Measurements from ENCODE around the gene IGSF21. TPM values are rescaled to one million over a fixed set of nuclear protein-coding genes. Genes with fewer than 3 reads are reported as not detected.
A peak's percentile ranks its signal among the peaks of the same experiment; 100 is the strongest.

Gene IGSF21
- total and polyA plus RNA-seq, 2 of the 8 experiments (the other 6 are each of a cell fraction or from before 2014, with no cell fraction given): 22.5 to 28.5 TPM

DNA sequence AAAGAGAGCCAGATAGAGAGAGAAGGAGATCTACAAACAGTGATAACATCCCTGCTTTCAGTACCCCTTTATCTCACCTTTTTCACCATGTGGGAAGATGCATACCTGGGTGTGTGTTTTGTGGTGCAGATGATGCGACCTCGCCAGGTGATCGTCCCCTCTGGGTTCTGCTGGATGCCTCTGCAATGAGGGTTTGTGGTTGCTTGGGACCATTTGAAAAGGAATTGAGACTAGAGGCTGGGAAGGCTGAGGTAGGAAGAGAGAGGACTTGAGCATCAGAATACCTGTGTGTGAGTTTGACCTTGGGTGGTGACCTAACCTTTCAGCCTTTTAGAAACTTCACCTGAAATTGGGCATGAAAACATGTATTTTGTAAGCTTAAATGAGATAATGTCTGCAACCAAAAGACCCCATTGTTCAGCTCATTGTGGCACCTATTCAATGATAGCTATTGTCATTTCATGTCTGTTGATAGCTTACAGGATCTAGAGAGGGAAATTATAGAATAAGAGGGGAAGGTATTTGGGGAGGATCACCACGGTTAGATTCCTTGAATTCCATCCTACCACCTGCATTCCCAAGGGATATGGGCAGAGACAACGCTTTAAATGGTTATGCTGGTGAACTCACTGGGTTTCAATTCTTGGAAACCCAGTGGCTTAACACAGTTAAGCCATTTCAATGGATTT, 125.7 kb downstream of the IGSF21 start (continued):
- TF ChIP-seq RNF2 (IDR thresholded peaks at IDR 0.05; ENCODE audit: borderline replicate concordance, low read depth, low read length, missing control alignments, poor library complexity, severe bottlenecking) (no peak), TBP (IDR thresholded peaks at IDR 0.05; ENCODE audit: low read depth, low read length) (no peak; the same call in 1 of the 2 replicates), SAP30 (IDR thresholded peaks at IDR 0.05; ENCODE audit: insufficient read depth, insufficient replicate concordance, low read length) (no peak), BCL11A (IDR thresholded peaks at IDR 0.05; ENCODE audit: low read depth in 2 of 2, low read length in 2 of 2) (no peak), SP1 (IDR thresholded peaks at IDR 0.05; ENCODE audit: low read depth, low read length) (peak; percentile 32; the same call in 1 of the 2 replicates), BACH1 (IDR thresholded peaks at IDR 0.05; ENCODE audit: low read length) (no peak), KDM1A (IDR thresholded peaks at IDR 0.05; ENCODE audit: borderline replicate concordance, low read length) (no peak), TEAD4 (IDR thresholded peaks at IDR 0.05; ENCODE audit: low read depth, low read length) (peak; percentile 96), RFX5 (IDR thresholded peaks at IDR 0.05; ENCODE audit: borderline replicate concordance, low read depth, low read length) (no peak), SP2 (IDR thresholded peaks at IDR 0.05; ENCODE audit: low read length) (no peak), POLR2A (IDR thresholded peaks at IDR 0.05; ENCODE audit: control extremely low read depth in 1 of 2, low read depth in 2 of 2, low read length in 2 of 2) (no peak), JUN (IDR thresholded peaks at IDR 0.05; ENCODE audit: low read depth, low read length) (no peak), HDAC2 (IDR thresholded peaks at IDR 0.05; ENCODE audit: borderline replicate concordance in 1 of 2, low read depth in 2 of 2, low read length in 2 of 2) (no peak), CBX8 (IDR thresholded peaks at IDR 0.05; ENCODE audit: borderline replicate concordance, low read depth, low read length) (no peak), SP4 (IDR thresholded peaks at IDR 0.05; ENCODE audit: low read length) (no peak), NANOG (IDR thresholded peaks at IDR 0.05; ENCODE audit: insufficient read depth, low read depth, low read length, poor library complexity, severe bottlenecking) (no peak), GTF2F1 (IDR thresholded peaks at IDR 0.05; ENCODE audit: borderline replicate concordance, low read depth, low read length) (no peak), SRF (IDR thresholded peaks at IDR 0.05; ENCODE audit: low read depth, low read length) (peak; percentile 42; the same call in 1 of the 2 replicates)
- TF ChIP-seq, protein P1, sequence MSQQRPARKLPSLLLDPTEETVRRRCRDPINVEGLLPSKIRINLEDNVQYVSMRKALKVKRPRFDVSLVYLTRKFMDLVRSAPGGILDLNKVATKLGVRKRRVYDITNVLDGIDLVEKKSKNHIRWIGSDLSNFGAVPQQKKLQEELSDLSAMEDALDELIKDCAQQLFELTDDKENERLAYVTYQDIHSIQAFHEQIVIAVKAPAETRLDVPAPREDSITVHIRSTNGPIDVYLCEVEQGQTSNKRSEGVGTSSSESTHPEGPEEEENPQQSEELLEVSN (IDR thresholded peaks at IDR 0.05): peak; percentile 68; the same call in 1 of the 2 replicates
- TF ChIP-seq, protein P2, sequence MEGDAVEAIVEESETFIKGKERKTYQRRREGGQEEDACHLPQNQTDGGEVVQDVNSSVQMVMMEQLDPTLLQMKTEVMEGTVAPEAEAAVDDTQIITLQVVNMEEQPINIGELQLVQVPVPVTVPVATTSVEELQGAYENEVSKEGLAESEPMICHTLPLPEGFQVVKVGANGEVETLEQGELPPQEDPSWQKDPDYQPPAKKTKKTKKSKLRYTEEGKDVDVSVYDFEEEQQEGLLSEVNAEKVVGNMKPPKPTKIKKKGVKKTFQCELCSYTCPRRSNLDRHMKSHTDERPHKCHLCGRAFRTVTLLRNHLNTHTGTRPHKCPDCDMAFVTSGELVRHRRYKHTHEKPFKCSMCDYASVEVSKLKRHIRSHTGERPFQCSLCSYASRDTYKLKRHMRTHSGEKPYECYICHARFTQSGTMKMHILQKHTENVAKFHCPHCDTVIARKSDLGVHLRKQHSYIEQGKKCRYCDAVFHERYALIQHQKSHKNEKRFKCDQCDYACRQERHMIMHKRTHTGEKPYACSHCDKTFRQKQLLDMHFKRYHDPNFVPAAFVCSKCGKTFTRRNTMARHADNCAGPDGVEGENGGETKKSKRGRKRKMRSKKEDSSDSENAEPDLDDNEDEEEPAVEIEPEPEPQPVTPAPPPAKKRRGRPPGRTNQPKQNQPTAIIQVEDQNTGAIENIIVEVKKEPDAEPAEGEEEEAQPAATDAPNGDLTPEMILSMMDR (IDR thresholded peaks at IDR 0.05; ENCODE audit: control extremely low read depth in 1 of 3, insufficient read depth in 1 of 3, low read depth in 1 of 3, low read length in 3 of 3): no peak
